Measurements from ENCODE around the gene MTCL3.

The MTCL3 gene

GRCh38 chr6:127464881-127465459, 54.2 kb downstream of the MTCL3 start:
- H3K36me3 ChIP-seq (ENCODE audit: insufficient read depth, low read depth, low read length), result peaks cover 9% of the 10 kb centered on the region; the same call in 1 of the 2 replicates
- no peak overlapping the region for H3K27ac ChIP-seq (ENCODE audit: low read length)
- H3K27me3 ChIP-seq (ENCODE audit: insufficient read depth, low read length), result no peaks in the 10 kb centered on the region
- H3K9ac ChIP-seq (ENCODE audit: low read depth, low read length), result no peak overlapping the region
- no peaks in the 10 kb centered on the region for H3K9me3 ChIP-seq (ENCODE audit: insufficient read depth, low read depth, low read length)
- no peak overlapping the region for H3K4me3 ChIP-seq (ENCODE audit: low read length)
- no peaks in the 10 kb centered on the region; the same call in 1 of the 2 replicates for H3K4me1 ChIP-seq (ENCODE audit: insufficient read depth, low read length)

GRCh38 chr6:127464161-127464880, 54.8 kb downstream of the MTCL3 start:
- no peak overlapping the region for H3K27ac ChIP-seq (ENCODE audit: low read length)
- H3K36me3 ChIP-seq (ENCODE audit: insufficient read depth, low read depth, low read length), result peaks cover 5% of the 10 kb centered on the region; the same call in 1 of the 2 replicates

GRCh38 chr6:127463056-127463455, 56.1 kb downstream of the MTCL3 start:
- Histone ChIP-seq H3K4me3 (ENCODE audit: low read length) (no peak overlapping the region), H3K27ac (ENCODE audit: low read length) (no peak overlapping the region), H3K4me1 (ENCODE audit: insufficient read depth, low read length) (peaks cover 11% of the 10 kb centered on the region)

More at GRCh38 chr6:127464161-127464880, 54.8 kb downstream of the MTCL3 start:
- no peaks in the 10 kb centered on the region; the same call in 1 of the 2 replicates for H3K4me1 ChIP-seq (ENCODE audit: insufficient read depth, low read length)
- no peaks in the 10 kb centered on the region for H3K9me3 ChIP-seq (ENCODE audit: insufficient read depth, low read depth, low read length)
- no peaks in the 10 kb centered on the region for H3K27me3 ChIP-seq (ENCODE audit: insufficient read depth, low read length)
- H3K9ac ChIP-seq (ENCODE audit: low read depth, low read length), result no peak overlapping the region
- no peak overlapping the region for H3K4me3 ChIP-seq (ENCODE audit: low read length)

GRCh38 chr6:127462376-127462775, 56.8 kb downstream of the MTCL3 start:
- Histone ChIP-seq H3K4me3 (ENCODE audit: low read length) (no peak overlapping the region), H3K27me3 (ENCODE audit: insufficient read depth, low read length) (no peaks in the 10 kb centered on the region), H3K36me3 (ENCODE audit: insufficient read depth, low read depth, low read length) (peaks cover 5% of the 10 kb centered on the region; the same call in 1 of the 2 replicates), H3K9ac (ENCODE audit: low read depth, low read length) (no peak overlapping the region), H3K4me1 (ENCODE audit: insufficient read depth, low read length) (peaks cover 18% of the 10 kb centered on the region), H3K27ac (ENCODE audit: low read length) (no peak overlapping the region), H3K9me3 (ENCODE audit: insufficient read depth, low read depth, low read length) (no peaks in the 10 kb centered on the region)

More at GRCh38 chr6:127463056-127463455, 56.1 kb downstream of the MTCL3 start:
- Histone ChIP-seq H3K27me3 (ENCODE audit: insufficient read depth, low read length) (no peaks in the 10 kb centered on the region), H3K9me3 (ENCODE audit: insufficient read depth, low read depth, low read length) (no peaks in the 10 kb centered on the region), H3K36me3 (ENCODE audit: insufficient read depth, low read depth, low read length) (peaks cover 5% of the 10 kb centered on the region; the same call in 1 of the 2 replicates), H3K9ac (ENCODE audit: low read depth, low read length) (no peak overlapping the region)

GRCh38 chr6:127460465-127460864, 58.7 kb downstream of the MTCL3 start:
- H3K4me1 ChIP-seq (ENCODE audit: insufficient read depth, low read length), result peaks cover 28% of the 10 kb centered on the region
- H3K9ac ChIP-seq (ENCODE audit: low read depth, low read length), result no peak overlapping the region
- no peak overlapping the region for H3K4me3 ChIP-seq (ENCODE audit: low read length)
- H3K9me3 ChIP-seq (ENCODE audit: insufficient read depth, low read depth, low read length), result no peaks in the 10 kb centered on the region
- H3K36me3 ChIP-seq (ENCODE audit: insufficient read depth, low read depth, low read length), result peaks cover 5% of the 10 kb centered on the region; the same call in 1 of the 2 replicates
- H3K27ac ChIP-seq (ENCODE audit: low read length), result no peak overlapping the region
- no peaks in the 10 kb centered on the region for H3K27me3 ChIP-seq (ENCODE audit: insufficient read depth, low read length)

- Histone ChIP-seq H3K9ac (ENCODE audit: low read depth, low read length) (no peak within 1 kb of the TSS), H3K4me1 (ENCODE audit: insufficient read depth, low read length) (peaks cover 28% of the 10 kb centered on the region), H3K9me3 (ENCODE audit: insufficient read depth, low read depth, low read length) (no peaks in the 10 kb centered on the region), H3K36me3 (ENCODE audit: insufficient read depth, low read depth, low read length) (peaks cover 3% of the 10 kb centered on the region; the same call in 1 of the 2 replicates), H3K4me3 (ENCODE audit: low read length) (no peak within 1 kb of the TSS; the same call in 1 of the 2 replicates), H3K27ac (ENCODE audit: low read length) (no peak within 1 kb of the TSS), H3K27me3 (ENCODE audit: insufficient read depth, low read length) (no peaks in the 10 kb centered on the region)
Observed at GRCh38 chr6:127459231-127459641, 59.9 kb downstream of the MTCL3 start, which contains the start of gene KIAA0408. Gene KIAA0408 (minus strand): TSS chr6:127459389. CDS start chr6:127453981, 5,408 bp downstream.

GRCh38 chr6:127458817-127459216, 60.3 kb downstream of the MTCL3 start:
- no peak overlapping the region for H3K27ac ChIP-seq (ENCODE audit: low read length)
- no peak overlapping the region for H3K9ac ChIP-seq (ENCODE audit: low read depth, low read length)

GRCh38 chr6:127458222-127458621, 60.9 kb downstream of the MTCL3 start:
- no peak overlapping the region for H3K27ac ChIP-seq (ENCODE audit: low read length)
- no peak overlapping the region; the same call in 1 of the 2 replicates for H3K4me3 ChIP-seq (ENCODE audit: low read length)
- no peak overlapping the region for H3K9ac ChIP-seq (ENCODE audit: low read depth, low read length)
- H3K4me1 ChIP-seq (ENCODE audit: insufficient read depth, low read length), result peaks cover 28% of the 10 kb centered on the region
- no peaks in the 10 kb centered on the region for H3K27me3 ChIP-seq (ENCODE audit: insufficient read depth, low read length)
- peaks cover 6% of the 10 kb centered on the region; the same call in 1 of the 2 replicates for H3K36me3 ChIP-seq (ENCODE audit: insufficient read depth, low read depth, low read length)
- no peaks in the 10 kb centered on the region for H3K9me3 ChIP-seq (ENCODE audit: insufficient read depth, low read depth, low read length)

More at GRCh38 chr6:127458817-127459216, 60.3 kb downstream of the MTCL3 start:
- Histone ChIP-seq H3K4me1 (ENCODE audit: insufficient read depth, low read length) (peaks cover 28% of the 10 kb centered on the region), H3K9me3 (ENCODE audit: insufficient read depth, low read depth, low read length) (no peaks in the 10 kb centered on the region), H3K36me3 (ENCODE audit: insufficient read depth, low read depth, low read length) (no peaks in the 10 kb centered on the region; the same call in 1 of the 2 replicates), H3K4me3 (ENCODE audit: low read length) (no peak overlapping the region), H3K27me3 (ENCODE audit: insufficient read depth, low read length) (no peaks in the 10 kb centered on the region)

GRCh38 chr6:127457456-127458064, 61.6 kb downstream of the MTCL3 start:
- H3K36me3 ChIP-seq (ENCODE audit: insufficient read depth, low read depth, low read length), result peaks cover 12% of the 10 kb centered on the region; the same call in 1 of the 2 replicates
- H3K9ac ChIP-seq (ENCODE audit: low read depth, low read length), result no peak overlapping the region
- no peaks in the 10 kb centered on the region for H3K27me3 ChIP-seq (ENCODE audit: insufficient read depth, low read length)
- no peak overlapping the region for H3K27ac ChIP-seq (ENCODE audit: low read length)
- H3K4me3 ChIP-seq (ENCODE audit: low read length), result peak overlapping the region; percentile 35; the same call in 1 of the 2 replicates
- peaks cover 28% of the 10 kb centered on the region for H3K4me1 ChIP-seq (ENCODE audit: insufficient read depth, low read length)
- no peaks in the 10 kb centered on the region for H3K9me3 ChIP-seq (ENCODE audit: insufficient read depth, low read depth, low read length)

- Histone ChIP-seq H3K27ac (ENCODE audit: low read length) (no peak overlapping the region), H3K9me3 (ENCODE audit: insufficient read depth, low read depth, low read length) (no peaks in the 10 kb centered on the region), H3K27me3 (ENCODE audit: insufficient read depth, low read length) (no peaks in the 10 kb centered on the region), H3K36me3 (ENCODE audit: insufficient read depth, low read depth, low read length) (peaks cover 13% of the 10 kb centered on the region; the same call in 1 of the 2 replicates), H3K4me1 (ENCODE audit: insufficient read depth, low read length) (peaks cover 28% of the 10 kb centered on the region), H3K4me3 (ENCODE audit: low read length) (no peak overlapping the region), H3K9ac (ENCODE audit: low read depth, low read length) (no peak overlapping the region)
Observed at GRCh38 chr6:127456465-127456864, 62.7 kb downstream of the MTCL3 start.

- H3K27ac ChIP-seq (ENCODE audit: low read length), result no peak overlapping the region
- no peak overlapping the region for H3K9ac ChIP-seq (ENCODE audit: low read depth, low read length)
- no peaks in the 10 kb centered on the region for H3K9me3 ChIP-seq (ENCODE audit: insufficient read depth, low read depth, low read length)
- peaks cover 26% of the 10 kb centered on the region for H3K4me1 ChIP-seq (ENCODE audit: insufficient read depth, low read length)
- H3K27me3 ChIP-seq (ENCODE audit: insufficient read depth, low read length), result no peaks in the 10 kb centered on the region
- peaks cover 29% of the 10 kb centered on the region; the same call in 1 of the 2 replicates for H3K36me3 ChIP-seq (ENCODE audit: insufficient read depth, low read depth, low read length)
- no peak overlapping the region for H3K4me3 ChIP-seq (ENCODE audit: low read length)
Observed at GRCh38 chr6:127453845-127454619, 65.1 kb downstream of the MTCL3 start.

Data from iPS-20b (cell line).